Progenitor cell of endocrine pancreas (in vitro differentiated cells): ENCODE measurements around the gene MX2. TPM values are rescaled to one million over a fixed set of nuclear protein-coding genes. Genes with fewer than 3 reads are reported as not detected.

Experiments
- DNase-seq: peaks from one replicate; pipeline ENCODE4 v3.0.0; 2021; ENCODE audit warnings: low spot score; ENCODE audit not compliant: unreplicated experiment
- H3K27ac Mint-ChIP-seq: 2 replicates; pipeline ENCODE4 v1.8.0; 2021; ENCODE audit warnings: mild to moderate bottlenecking, moderate library complexity, mixed read lengths
- H3K27me3 Mint-ChIP-seq: 2 replicates; pipeline ENCODE4 v1.8.0; 2021; ENCODE audit warnings: mixed read lengths
- H3K36me3 Mint-ChIP-seq: 2 replicates; pipeline ENCODE4 v1.8.0; 2022; ENCODE audit warnings: mixed read lengths; ENCODE audit not compliant: insufficient read depth
- H3K4me1 Mint-ChIP-seq: 2 replicates; pipeline ENCODE4 v1.8.0; 2021; ENCODE audit warnings: low read depth, mixed read lengths
- H3K4me3 Mint-ChIP-seq: 2 replicates; pipeline ENCODE4 v1.8.0; 2021; ENCODE audit warnings: low read depth, mild to moderate bottlenecking, moderate library complexity, mixed read lengths
- H3K9me3 Mint-ChIP-seq: 2 replicates; pipeline ENCODE4 v1.8.0; 2021; ENCODE audit warnings: low read depth, mixed read lengths
- total RNA-seq: library from RNA; stranded (reverse); gene quantifications from 2 replicates; pipeline ENCODE4 v1.2.1, GENCODE V29; 2021
- TF ChIP-seq, protein P1 (sequence below): fragments of 200-600 bp; sonication (generic); IDR thresholded peaks from one replicate; pipeline ENCODE4 v1.5.0; 2021; ENCODE audit warnings: antibody characterized with exemption, mild to moderate bottlenecking; ENCODE audit not compliant: unreplicated experiment

Gene MX2
- total RNA-seq, 1 donor from 2014 or later = 0.86 TPM

DNA sequence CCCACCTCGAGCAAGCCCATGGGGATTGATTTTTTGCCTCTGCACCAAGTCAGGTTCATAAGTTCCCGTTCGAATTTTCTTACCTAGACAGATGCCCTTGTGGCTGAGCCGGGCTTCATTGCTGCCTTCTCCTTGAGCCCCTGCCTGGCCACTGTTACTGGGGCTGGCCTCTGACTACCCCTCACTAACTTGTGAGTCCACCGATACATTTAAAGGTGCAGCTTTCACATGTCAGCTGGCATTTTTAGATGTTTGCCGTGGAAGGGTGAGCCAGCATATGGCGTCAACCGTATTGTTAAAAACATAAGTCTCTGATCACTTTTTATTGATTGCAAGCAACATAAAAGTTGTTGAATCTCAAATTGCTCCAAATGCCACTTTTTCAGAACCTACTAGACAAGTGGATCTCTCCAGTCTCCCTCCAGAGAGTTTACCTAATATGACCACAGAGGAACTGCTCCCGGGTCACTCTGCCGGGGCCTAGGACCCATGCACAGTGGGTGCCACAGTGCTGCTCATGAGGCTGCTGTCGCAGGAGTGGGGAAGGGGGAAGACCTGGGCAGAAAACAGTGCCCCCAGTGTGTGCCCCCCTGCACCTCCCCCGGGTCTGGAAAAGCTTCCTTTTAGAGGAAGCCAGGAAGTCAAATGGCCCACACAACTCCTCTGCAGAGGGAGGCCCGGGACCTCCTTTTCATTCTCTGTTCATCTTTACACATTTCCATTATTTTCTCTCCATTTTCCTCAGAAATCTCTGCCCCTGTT is 83.1 kb downstream of the MX2 start:
- TF ChIP-seq, protein P1, sequence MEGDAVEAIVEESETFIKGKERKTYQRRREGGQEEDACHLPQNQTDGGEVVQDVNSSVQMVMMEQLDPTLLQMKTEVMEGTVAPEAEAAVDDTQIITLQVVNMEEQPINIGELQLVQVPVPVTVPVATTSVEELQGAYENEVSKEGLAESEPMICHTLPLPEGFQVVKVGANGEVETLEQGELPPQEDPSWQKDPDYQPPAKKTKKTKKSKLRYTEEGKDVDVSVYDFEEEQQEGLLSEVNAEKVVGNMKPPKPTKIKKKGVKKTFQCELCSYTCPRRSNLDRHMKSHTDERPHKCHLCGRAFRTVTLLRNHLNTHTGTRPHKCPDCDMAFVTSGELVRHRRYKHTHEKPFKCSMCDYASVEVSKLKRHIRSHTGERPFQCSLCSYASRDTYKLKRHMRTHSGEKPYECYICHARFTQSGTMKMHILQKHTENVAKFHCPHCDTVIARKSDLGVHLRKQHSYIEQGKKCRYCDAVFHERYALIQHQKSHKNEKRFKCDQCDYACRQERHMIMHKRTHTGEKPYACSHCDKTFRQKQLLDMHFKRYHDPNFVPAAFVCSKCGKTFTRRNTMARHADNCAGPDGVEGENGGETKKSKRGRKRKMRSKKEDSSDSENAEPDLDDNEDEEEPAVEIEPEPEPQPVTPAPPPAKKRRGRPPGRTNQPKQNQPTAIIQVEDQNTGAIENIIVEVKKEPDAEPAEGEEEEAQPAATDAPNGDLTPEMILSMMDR = no peak
- Mint-ChIP-seq H3K27me3 (peaks cover 8% of the 10 kb centered on the region), H3K27ac (no peak overlapping the region), H3K9me3 (no peaks in the 10 kb centered on the region), H3K4me1 (no peaks in the 10 kb centered on the region), H3K36me3 (no peaks in the 10 kb centered on the region), H3K4me3 (no peak overlapping the region)
- no peak for DNase-seq

DNA sequence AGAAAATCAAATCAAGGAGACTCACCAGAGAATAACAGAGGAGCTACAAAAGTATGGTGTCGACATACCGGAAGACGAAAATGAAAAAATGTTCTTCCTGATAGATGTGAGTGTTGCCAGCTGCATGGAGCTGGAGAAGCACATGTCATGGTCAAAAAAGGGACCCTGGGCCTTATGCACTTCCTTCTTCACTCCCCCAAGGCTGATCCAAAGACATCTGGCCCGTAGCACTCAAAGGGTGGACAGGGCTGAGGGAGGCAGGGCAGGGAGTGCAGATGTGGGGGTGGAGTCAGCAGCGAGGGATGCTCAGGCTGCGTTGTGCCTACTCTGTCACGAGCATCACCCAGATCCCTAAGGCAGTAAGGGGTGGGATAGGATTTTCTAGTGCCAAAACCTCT is 83.6 kb downstream of the MX2 start:
- peaks cover 8% of the 10 kb centered on the region for H3K27me3 Mint-ChIP-seq

DNA sequence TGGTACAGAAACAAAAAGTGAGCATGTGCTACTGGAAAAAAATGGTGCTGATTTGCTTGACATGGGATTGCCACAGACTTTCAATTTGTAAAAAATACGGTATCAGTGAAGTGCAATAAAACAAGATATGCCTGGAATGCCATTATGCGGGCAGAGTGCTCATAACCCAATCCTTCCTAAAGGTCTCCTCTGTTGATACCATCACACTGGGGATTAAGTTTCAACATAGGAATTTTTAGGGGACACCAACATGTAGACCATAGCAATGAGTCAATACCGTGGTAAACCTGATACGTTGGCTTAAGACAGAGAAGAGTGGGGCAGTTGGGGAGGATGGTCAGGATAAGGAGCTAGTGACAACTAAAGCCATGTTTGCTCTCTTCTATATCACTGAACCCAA is 84.8 kb downstream of the MX2 start:
- Mint-ChIP-seq H3K9me3 (no peaks in the 10 kb centered on the region), H3K27me3 (peaks cover 8% of the 10 kb centered on the region), H3K36me3 (no peaks in the 10 kb centered on the region), H3K4me1 (no peaks in the 10 kb centered on the region), H3K27ac (no peak overlapping the region), H3K4me3 (no peak overlapping the region)
- TF ChIP-seq, protein P1 = no peak
- no peak for DNase-seq

More for the DNA sequence above, 83.6 kb downstream of the MX2 start:
- no peak for DNase-seq
- H3K27ac Mint-ChIP-seq = no peak overlapping the region
- H3K4me1 Mint-ChIP-seq = no peaks in the 10 kb centered on the region
- no peaks in the 10 kb centered on the region for H3K36me3 Mint-ChIP-seq
- no peaks in the 10 kb centered on the region for H3K9me3 Mint-ChIP-seq
- H3K4me3 Mint-ChIP-seq = no peak overlapping the region
- TF ChIP-seq, protein P1 = no peak

DNA sequence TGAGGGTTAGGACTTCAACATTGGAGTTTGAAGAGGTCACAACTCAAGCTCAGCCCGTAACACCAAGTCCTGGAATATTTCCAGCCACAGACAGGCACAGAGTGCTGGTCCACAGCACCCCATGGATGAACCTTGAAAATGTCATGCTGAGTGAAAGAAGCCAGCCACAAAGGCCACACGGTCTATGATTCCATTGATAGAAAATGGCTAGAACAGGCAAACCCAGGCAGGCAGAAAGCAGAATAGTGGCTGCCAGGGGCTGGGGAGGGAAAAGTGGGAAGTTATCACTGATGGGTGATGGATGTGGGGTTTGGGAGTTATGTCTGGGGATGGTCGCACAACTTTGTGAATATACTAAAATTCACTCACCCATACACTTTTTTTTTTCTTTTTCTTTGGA is 85.5 kb downstream of the MX2 start:
- Mint-ChIP-seq H3K4me1 (no peaks in the 10 kb centered on the region), H3K4me3 (no peak overlapping the region), H3K27me3 (peaks cover 8% of the 10 kb centered on the region), H3K9me3 (no peaks in the 10 kb centered on the region), H3K27ac (no peak overlapping the region), H3K36me3 (no peaks in the 10 kb centered on the region)
- DNase-seq = no peak
- TF ChIP-seq, protein P1 = no peak

DNA sequence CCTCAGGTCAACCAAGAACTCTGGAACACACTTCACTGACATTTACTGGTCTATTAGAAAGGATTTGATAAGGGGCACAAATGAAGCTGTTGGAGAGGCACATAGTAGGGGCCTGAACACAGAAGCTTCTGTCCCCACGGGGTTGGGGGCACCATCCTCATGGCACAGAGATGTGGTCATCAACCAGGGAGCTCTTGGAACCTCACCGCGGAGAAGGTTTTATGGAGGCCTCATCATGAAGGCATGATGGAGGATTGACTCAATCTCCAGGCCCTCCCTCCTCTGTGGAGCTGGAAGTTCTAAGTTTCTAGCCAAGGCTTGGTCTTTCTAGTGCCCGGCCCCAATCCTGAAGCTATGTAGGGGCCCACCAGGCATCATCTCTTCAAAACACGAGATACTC is 87.8 kb downstream of the MX2 start:
- H3K27ac Mint-ChIP-seq = no peak overlapping the region

More for the DNA sequence above, 87.8 kb downstream of the MX2 start:
- no peak overlapping the region for H3K4me3 Mint-ChIP-seq
- no peaks in the 10 kb centered on the region for H3K9me3 Mint-ChIP-seq
- DNase-seq = no peak
- H3K36me3 Mint-ChIP-seq = no peaks in the 10 kb centered on the region
- H3K4me1 Mint-ChIP-seq = no peaks in the 10 kb centered on the region
- TF ChIP-seq, protein P1 = no peak
- no peaks in the 10 kb centered on the region for H3K27me3 Mint-ChIP-seq
